HCT116 (cell line): ENCODE data around the gene CISTR. TPM values are rescaled to one million over a fixed set of nuclear protein-coding genes. Genes with fewer than 3 reads are reported as not detected.
A peak's percentile ranks its signal among the peaks of the same experiment; 100 is the strongest.

ENCODE experiments used
- ATAC-seq: fragments of 200-7000 bp; cut with Tn5 transposase; 2 replicates; pipeline ENCODE4 v1.9.1; 2020; ENCODE audit warnings: mild to moderate bottlenecking, moderate library complexity
- Bru-seq: library from RNA; stranded (reverse); fragments of 400-500 nt; gene quantifications from one replicate; lab custom pipeline; 2021; lab: Mats Ljungman, UMichigan
- BruChase-seq, 2 experiments: library from RNA; stranded (reverse); fragments of 400-500 nt; gene quantifications; one replicate each; lab custom pipeline; 2021; lab: Mats Ljungman, UMichigan
- BruUV-seq: library from RNA; stranded (reverse); fragments of 400-500 nt; replicated peaks from 2 replicates; lab custom pipeline; 2021; lab: Mats Ljungman, UMichigan
- CTCF ChIA-PET: fragments of 300-600 bp; sonication (Branson Sonifier 250); formaldehyde crosslinking; loops from one replicate; lab custom pipeline; 2021; ENCODE audit warnings: antibody characterized with exemption; lab: Charles Lee
- POLR2A ChIA-PET: fragments of 300-600, 350-600 bp; sonication (Branson Sonifier 250); formaldehyde crosslinking; loops from one replicate; lab custom pipeline; 2021; ENCODE audit warnings: antibody characterized with exemption; lab: Charles Lee
- RAD21 ChIA-PET, 2 experiments: fragments of 300-600 bp; sonication (Branson Sonifier 250); formaldehyde crosslinking; loops; one replicate each; lab custom pipeline; 2023; ENCODE audit warnings: low total read pairs in 2 of 2; ENCODE audit not compliant: uncharacterized antibody in 2 of 2, unreplicated experiment in 2 of 2, low non-redundant PET in 1 of 2; lab: Charles Lee
- DNase-seq: peaks from one replicate; pipeline ENCODE4 v3.0.0-alpha.2; 2010; ENCODE audit warnings: low read depth, low spot score
- H2AFZ ChIP-seq: fragments of 200-600 bp; shearing (Covaris generic), sonication (generic); 2 replicates; pipeline ENCODE4 v1.6.1; 2017; ENCODE audit warnings: low read depth, mixed run types, mixed read lengths, antibody characterized with exemption, low read length; ENCODE audit not compliant: poor library complexity, severe bottlenecking
- H3K27ac ChIP-seq: 2 replicates; pipeline ENCODE4 v1.5.1; 2012; ENCODE audit warnings: low read depth, low read length
- H3K27me3 ChIP-seq: fragments of 200-600 bp; sonication (generic); 2 replicates; pipeline ENCODE4 v1.6.1; 2016; ENCODE audit warnings: mixed run types, low read length, mixed read lengths; ENCODE audit not compliant: insufficient read depth
- H3K36me3 ChIP-seq, 2 experiments: fragments of 200-500 bp in 1 of 2; fragments of 200-600 bp in 1 of 2; sonication (Bioruptor generic) in 1 of 2; sonication (generic) in 1 of 2; 2 replicates each; pipeline versions ENCODE4 v1.5.1 to v1.6.1; 2014 to 2016; ENCODE audit warnings: low read length in 2 of 2, inconsistent platforms in 1 of 2, mixed read lengths in 1 of 2, mixed run types in 1 of 2; ENCODE audit not compliant: insufficient read depth in 2 of 2, control insufficient read depth in 1 of 2
- H3K4me1 ChIP-seq, 2 experiments: fragments of 200-600 bp in 1 of 2; sonication (generic) in 1 of 2; 2 replicates each; pipeline versions ENCODE4 v1.5.1 to v1.6.1; 2012 to 2017; ENCODE audit warnings: low read length in 2 of 2, inconsistent platforms in 1 of 2, mild to moderate bottlenecking in 1 of 2, mixed read lengths in 1 of 2, mixed run types in 1 of 2, moderate library complexity in 1 of 2; ENCODE audit not compliant: insufficient read depth in 2 of 2, control insufficient read depth in 1 of 2
- H3K4me2 ChIP-seq: fragments of 200-600 bp; sonication (generic); 2 replicates; pipeline ENCODE4 v1.6.1; 2017; ENCODE audit warnings: mixed run types, low read length, mixed read lengths
- H3K4me3 ChIP-seq, 2 experiments: fragments of 200-600 bp in 1 of 2; sonication (generic) in 1 of 2; replicated peaks in 1 of 2; 2 replicates each; pipeline ENCODE4 v1.5.1; 2011 to 2016; ENCODE audit warnings: low read length in 2 of 2, control low read depth in 1 of 2, low read depth in 1 of 2, mild to moderate bottlenecking in 1 of 2, mixed read lengths in 1 of 2, mixed run types in 1 of 2
- H3K79me2 ChIP-seq: fragments of 200-600 bp; sonication (generic); 2 replicates; pipeline ENCODE4 v1.6.1; 2017; ENCODE audit warnings: mild to moderate bottlenecking, mixed run types, low read length, moderate library complexity, mixed read lengths; ENCODE audit not compliant: insufficient read depth
- H3K9ac ChIP-seq: fragments of 200-600 bp; sonication (generic); 2 replicates; pipeline ENCODE4 v1.6.1; 2016; ENCODE audit warnings: low read length, mixed read lengths
- H3K9me2 ChIP-seq: fragments of 200-600 bp; sonication (generic), shearing (Covaris generic); 2 replicates; pipeline ENCODE4 v1.6.1; 2017; ENCODE audit warnings: mixed run types, mild to moderate bottlenecking, moderate library complexity; ENCODE audit not compliant: insufficient read depth
- H3K9me3 ChIP-seq, 2 experiments: fragments of 200-500 bp in 1 of 2; fragments of 200-600 bp in 1 of 2; sonication (Bioruptor generic) in 1 of 2; sonication (generic) in 1 of 2; 2 replicates each; pipeline ENCODE4 v1.6.1; 2014 to 2017; ENCODE audit warnings: low read length in 2 of 2, mixed read lengths in 2 of 2, inconsistent platforms in 1 of 2, low read depth in 1 of 2, mild to moderate bottlenecking in 1 of 2, mixed run types in 1 of 2, moderate library complexity in 1 of 2; ENCODE audit not compliant: control insufficient read depth in 1 of 2, insufficient read depth in 1 of 2
- H4K20me1 ChIP-seq: fragments of 200-600 bp; sonication (generic), shearing (Covaris generic); 2 replicates; pipeline ENCODE4 v1.6.1; 2017; ENCODE audit warnings: mixed run types, mild to moderate bottlenecking, moderate library complexity; ENCODE audit not compliant: insufficient read depth
- CEBPB ChIP-seq: IDR thresholded peaks from 2 replicates; pipeline ENCODE4 v1.6.1; 2012; ENCODE audit warnings: low read depth
- EGR1 ChIP-seq: IDR thresholded peaks from 2 replicates; pipeline ENCODE4 v1.6.1; 2012; ENCODE audit warnings: low read depth
- ELF1 ChIP-seq: IDR thresholded peaks from 2 replicates; pipeline ENCODE4 v1.6.1; 2012; ENCODE audit warnings: low read depth, borderline replicate concordance
- EZH2 ChIP-seq: fragments of 200-600 bp; sonication (generic); IDR thresholded peaks from 2 replicates; pipeline ENCODE4 v1.6.1; 2017; ENCODE audit warnings: antibody characterized with exemption, mixed run types
- EZH2phosphoT487 ChIP-seq: fragments of 200-600 bp; IDR thresholded peaks from 2 replicates; pipeline ENCODE4 v1.6.1; 2018; ENCODE audit warnings: antibody characterized with exemption, borderline replicate concordance
- FOSL1 ChIP-seq: IDR thresholded peaks from 2 replicates; pipeline ENCODE4 v1.6.1; 2012; ENCODE audit warnings: low read depth
- JUND ChIP-seq: IDR thresholded peaks from 2 replicates; pipeline ENCODE4 v1.6.1; 2012
- POLR2AphosphoS5 ChIP-seq: IDR thresholded peaks from 2 replicates; pipeline ENCODE4 v1.6.1; 2011; ENCODE audit warnings: mild to moderate bottlenecking, low read depth, low read length, moderate library complexity
- RAD21 ChIP-seq: IDR thresholded peaks from 2 replicates; pipeline ENCODE4 v1.6.1; 2012; ENCODE audit warnings: low read depth, mild to moderate bottlenecking
- SIN3A ChIP-seq: IDR thresholded peaks from 2 replicates; pipeline ENCODE4 v1.6.1; 2012; ENCODE audit warnings: low read depth
- TCF7L2 ChIP-seq: IDR thresholded peaks from 2 replicates; pipeline ENCODE4 v1.7.0; 2011; ENCODE audit warnings: borderline replicate concordance, inconsistent platforms; ENCODE audit not compliant: insufficient read depth, insufficient read length; ENCODE audit errors: extremely low read depth
- YY1 ChIP-seq: IDR thresholded peaks from 2 replicates; pipeline ENCODE4 v1.6.1; 2011; ENCODE audit warnings: low read length, low read depth, moderate library complexity, mild to moderate bottlenecking; ENCODE audit not compliant: insufficient replicate concordance; ENCODE audit errors: extremely low read depth
- ZNF274 ChIP-seq: fragments of 200-500 bp; sonication (Bioruptor generic); IDR thresholded peaks from 2 replicates; pipeline ENCODE4 v1.6.1; 2014; ENCODE audit warnings: mild to moderate bottlenecking, low read depth, low read length, inconsistent platforms
- intact Hi-C: fragments of 100-400 bp; cut with micrococcal nuclease; formaldehyde crosslinking; loops from 2 replicates; pipeline ENCODE4 v1.10.0; 2022
- long read RNA-seq: library from polyadenylated mRNA; unstranded; transcript quantifications from one replicate; pipeline ENCODE4 v2.0.0, GENCODE V29; 2021; ENCODE audit not compliant: unreplicated experiment
- polyA plus RNA-seq: library from polyadenylated mRNA; unstranded; fragments of >200 nt; gene quantifications from 2 replicates; pipeline ENCODE4 v1.2.1, GENCODE V29; 2012; ENCODE audit warnings: missing spikeins
- total RNA-seq: library from RNA; stranded (reverse); gene quantifications from one replicate; pipeline ENCODE4 v1.2.1, GENCODE V29; 2021; ENCODE audit not compliant: unreplicated experiment
- TF ChIP-seq, protein P1 (sequence below): IDR thresholded peaks from 2 replicates; pipeline ENCODE4 v1.6.1; 2012
- TF ChIP-seq, protein P2 (sequence below): IDR thresholded peaks from 2 replicates; pipeline ENCODE4 v1.6.1; 2011; ENCODE audit warnings: mild to moderate bottlenecking, low read length, moderate library complexity; ENCODE audit not compliant: insufficient replicate concordance; ENCODE audit errors: extremely low read depth
- TF ChIP-seq, protein P3 (sequence below), 3 experiments: fragments of 200-600 bp in 1 of 3; sonication (generic) in 1 of 3; IDR thresholded peaks in 2 of 3; conservative IDR thresholded peaks in 1 of 3; 2 replicates each; pipeline ENCODE4 v1.5.1; 2012 to 2017; ENCODE audit warnings: low read depth in 2 of 3, low read length in 2 of 3, antibody characterized with exemption in 1 of 3, borderline replicate concordance in 1 of 3, control low read depth in 1 of 3, mild to moderate bottlenecking in 1 of 3, mixed read lengths in 1 of 3, mixed run types in 1 of 3, moderate library complexity in 1 of 3; ENCODE audit not compliant: insufficient read depth in 1 of 3
- TF ChIP-seq, protein P4 (sequence below): IDR thresholded peaks from 2 replicates; pipeline ENCODE4 v1.6.1; 2012

CISTR gene
- total RNA-seq (not detected), Bru-seq, nascent RNA (percentile 9 among the genes with signal in this experiment), BruChase-seq, experiment 1, labeled RNA remaining after a 6-hour chase (not detected), BruChase-seq, experiment 2, labeled RNA remaining after a 2-hour chase (not detected)
- not detected in 2 replicates for polyA plus RNA-seq
- long read RNA-seq = 0 reads

DNA sequence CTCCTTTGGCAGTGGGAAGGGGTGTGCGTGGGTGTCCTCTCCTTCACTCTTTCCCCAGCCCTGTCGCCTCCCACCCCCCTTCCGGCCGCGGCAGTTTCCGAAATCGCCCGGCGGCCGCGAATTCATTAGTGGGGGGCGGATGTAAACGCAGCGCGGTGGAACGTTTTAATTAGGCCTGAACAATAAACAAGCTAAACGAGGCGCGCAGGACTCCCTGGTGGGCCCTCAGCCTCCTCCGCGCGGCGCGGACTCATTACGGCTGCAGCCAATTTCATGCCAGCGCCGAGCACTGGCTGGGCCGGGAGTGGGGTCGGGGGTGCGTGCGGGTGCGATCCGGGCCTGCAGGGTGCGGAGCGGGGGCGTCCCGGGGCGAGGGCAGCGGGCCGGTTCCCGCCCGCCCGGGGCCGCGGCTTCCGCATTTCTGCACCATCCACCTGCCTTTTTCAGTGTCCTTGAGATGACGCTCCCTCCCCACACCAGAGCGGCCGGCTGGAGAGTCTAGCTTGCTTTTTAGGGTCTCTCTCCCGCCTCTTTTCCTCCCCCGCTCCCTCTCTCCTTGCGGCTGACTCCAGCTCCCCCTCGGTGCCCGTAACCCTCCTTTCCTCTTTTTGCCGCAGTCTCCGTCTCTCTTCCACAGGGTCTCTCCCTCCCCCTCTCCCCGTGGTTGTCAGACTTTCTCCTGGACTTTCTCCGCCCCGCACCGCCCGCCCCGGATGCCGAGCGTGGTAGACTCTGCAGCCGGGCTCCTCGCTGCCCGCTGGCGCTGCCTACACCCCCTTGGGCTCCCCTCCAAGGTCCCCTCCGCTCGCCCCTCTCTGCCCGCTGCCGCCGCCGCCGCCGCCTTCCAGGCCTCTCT, at the start of gene CISTR:
TSS of gene CISTR (minus strand) at position 644 of the 856 bp plus-strand sequence.
- no peaks in the 10 kb centered on the region for H3K79me2 ChIP-seq
- TF ChIP-seq TCF7L2 (no peak), FOSL1 (no peak), RAD21 (no peak), JUND (no peak), ELF1 (no peak), EZH2phosphoT487 (no peak), EGR1 (no peak), CEBPB (no peak), YY1 (no peak), EZH2 (no peak), POLR2AphosphoS5 (no peak), SIN3A (no peak), ZNF274 (no peak)
- TF ChIP-seq, protein P1, sequence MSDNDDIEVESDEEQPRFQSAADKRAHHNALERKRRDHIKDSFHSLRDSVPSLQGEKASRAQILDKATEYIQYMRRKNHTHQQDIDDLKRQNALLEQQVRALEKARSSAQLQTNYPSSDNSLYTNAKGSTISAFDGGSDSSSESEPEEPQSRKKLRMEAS = no peak
- TF ChIP-seq, protein P2, sequence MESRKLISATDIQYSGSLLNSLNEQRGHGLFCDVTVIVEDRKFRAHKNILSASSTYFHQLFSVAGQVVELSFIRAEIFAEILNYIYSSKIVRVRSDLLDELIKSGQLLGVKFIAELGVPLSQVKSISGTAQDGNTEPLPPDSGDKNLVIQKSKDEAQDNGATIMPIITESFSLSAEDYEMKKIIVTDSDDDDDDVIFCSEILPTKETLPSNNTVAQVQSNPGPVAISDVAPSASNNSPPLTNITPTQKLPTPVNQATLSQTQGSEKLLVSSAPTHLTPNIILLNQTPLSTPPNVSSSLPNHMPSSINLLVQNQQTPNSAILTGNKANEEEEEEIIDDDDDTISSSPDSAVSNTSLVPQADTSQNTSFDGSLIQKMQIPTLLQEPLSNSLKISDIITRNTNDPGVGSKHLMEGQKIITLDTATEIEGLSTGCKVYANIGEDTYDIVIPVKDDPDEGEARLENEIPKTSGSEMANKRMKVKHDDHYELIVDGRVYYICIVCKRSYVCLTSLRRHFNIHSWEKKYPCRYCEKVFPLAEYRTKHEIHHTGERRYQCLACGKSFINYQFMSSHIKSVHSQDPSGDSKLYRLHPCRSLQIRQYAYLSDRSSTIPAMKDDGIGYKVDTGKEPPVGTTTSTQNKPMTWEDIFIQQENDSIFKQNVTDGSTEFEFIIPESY = no peak
- TF ChIP-seq, protein P3, sequence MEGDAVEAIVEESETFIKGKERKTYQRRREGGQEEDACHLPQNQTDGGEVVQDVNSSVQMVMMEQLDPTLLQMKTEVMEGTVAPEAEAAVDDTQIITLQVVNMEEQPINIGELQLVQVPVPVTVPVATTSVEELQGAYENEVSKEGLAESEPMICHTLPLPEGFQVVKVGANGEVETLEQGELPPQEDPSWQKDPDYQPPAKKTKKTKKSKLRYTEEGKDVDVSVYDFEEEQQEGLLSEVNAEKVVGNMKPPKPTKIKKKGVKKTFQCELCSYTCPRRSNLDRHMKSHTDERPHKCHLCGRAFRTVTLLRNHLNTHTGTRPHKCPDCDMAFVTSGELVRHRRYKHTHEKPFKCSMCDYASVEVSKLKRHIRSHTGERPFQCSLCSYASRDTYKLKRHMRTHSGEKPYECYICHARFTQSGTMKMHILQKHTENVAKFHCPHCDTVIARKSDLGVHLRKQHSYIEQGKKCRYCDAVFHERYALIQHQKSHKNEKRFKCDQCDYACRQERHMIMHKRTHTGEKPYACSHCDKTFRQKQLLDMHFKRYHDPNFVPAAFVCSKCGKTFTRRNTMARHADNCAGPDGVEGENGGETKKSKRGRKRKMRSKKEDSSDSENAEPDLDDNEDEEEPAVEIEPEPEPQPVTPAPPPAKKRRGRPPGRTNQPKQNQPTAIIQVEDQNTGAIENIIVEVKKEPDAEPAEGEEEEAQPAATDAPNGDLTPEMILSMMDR (IDR thresholded peaks at IDR 0.05 in 2 of 3, conservative IDR thresholded peaks at IDR 0.05 in 1 of 3; ENCODE audit: borderline replicate concordance in 1 of 3, insufficient read depth in 1 of 3, low read depth in 2 of 3, low read length in 2 of 3) = no peak
- TF ChIP-seq, protein P4, sequence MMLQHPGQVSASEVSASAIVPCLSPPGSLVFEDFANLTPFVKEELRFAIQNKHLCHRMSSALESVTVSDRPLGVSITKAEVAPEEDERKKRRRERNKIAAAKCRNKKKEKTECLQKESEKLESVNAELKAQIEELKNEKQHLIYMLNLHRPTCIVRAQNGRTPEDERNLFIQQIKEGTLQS = no peak
- H3K4me2 ChIP-seq = no peak within 1 kb of the TSS
- ATAC-seq (no peak), DNase-seq (no peak)
- H3K4me3 ChIP-seq = no peak within 1 kb of the TSS
- H3K27me3 ChIP-seq = no peaks in the 10 kb centered on the region
- peaks cover 0 to 7% of the 10 kb centered on the region in 2 experiments; a peak in 2 of 4 replicates for H3K4me1 ChIP-seq
- H3K9me3 ChIP-seq = no peaks in the 10 kb centered on the region
- H2AFZ ChIP-seq = no peak within 1 kb of the TSS
- RAD21 ChIA-PET = no interaction called here
- H3K27ac ChIP-seq = no peak within 1 kb of the TSS
- no peaks in the 10 kb centered on the region for H3K9me2 ChIP-seq
- no peak within 1 kb of the TSS for H3K9ac ChIP-seq
- CTCF ChIA-PET = no interaction called here
- POLR2A ChIA-PET = no interaction called here
- H4K20me1 ChIP-seq = no peaks in the 10 kb centered on the region
- H3K36me3 ChIP-seq = no peaks in the 10 kb centered on the region
- BruUV-seq = no TSS peak
- intact Hi-C loops = no loop called here
